ENCODE data around the gene FKBP10. TPM values are rescaled to one million over a fixed set of nuclear protein-coding genes. Genes with fewer than 3 reads are reported as not detected.
"Not testable (repeated sequence)": the region's sequence is repeated elsewhere in the genome, so short reads cannot be mapped to it uniquely, and the experiment has no call there.

The FKBP10 gene
- polyA plus RNA-seq, 3 donors, result 123 to 139 (median 125) TPM

- no peak for DNase-seq (ENCODE audit: low read depth in 3 of 3, low spot score in 2 of 3)
These were observed 9.5 kb upstream of the FKBP10 start for GRCh38 chr17:41803049-41804020.

GRCh38 chr17:41806685-41807445 lies 5.9 kb upstream of the FKBP10 start:
- no peak for DNase-seq (ENCODE audit: low read depth in 3 of 3, low spot score in 2 of 3)

DNA sequence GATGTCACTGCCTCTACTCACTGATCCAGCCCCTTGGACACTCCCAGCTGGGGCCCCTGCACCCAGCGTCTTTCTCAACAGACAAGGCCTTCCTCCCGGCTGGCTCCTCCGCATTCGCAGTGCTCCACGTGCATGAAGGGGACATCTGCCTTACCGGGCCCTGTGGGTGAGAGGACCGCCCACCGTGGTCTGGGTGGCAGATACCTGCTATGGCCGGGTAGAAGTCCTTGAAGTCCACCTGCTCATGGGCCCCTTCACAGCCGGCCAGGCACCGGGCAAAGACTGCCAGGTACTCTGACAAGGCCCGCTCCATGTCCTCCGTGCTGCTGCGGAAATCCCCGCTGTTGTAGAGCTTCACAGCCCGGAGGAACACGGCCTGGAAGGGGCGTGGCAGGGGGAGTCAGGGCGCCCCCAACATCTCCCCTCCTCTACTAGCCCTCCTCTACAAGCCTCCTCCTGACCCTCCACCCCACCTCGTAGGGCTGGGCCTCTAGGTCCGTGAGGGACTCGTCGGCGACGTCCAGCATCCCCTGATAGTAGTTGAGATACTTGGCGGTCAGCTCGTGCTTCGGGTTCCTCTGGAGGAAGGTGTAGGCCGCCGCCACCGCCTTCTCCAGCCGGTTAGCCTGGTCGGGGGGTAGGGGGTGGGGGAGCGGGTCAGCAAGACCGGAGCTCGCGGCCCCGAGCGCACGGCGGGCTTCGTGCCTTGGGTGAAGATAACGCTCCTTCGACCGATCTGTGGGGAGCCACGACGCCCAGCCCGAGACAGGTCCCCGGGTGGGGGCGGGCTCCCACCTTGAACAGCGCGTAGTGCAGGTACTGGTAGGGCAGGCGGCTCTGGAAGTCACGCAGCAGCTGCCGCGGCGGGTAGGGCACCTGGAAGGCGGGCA lies 1.9 kb upstream of the FKBP10 start:
- no peak for DNase-seq (ENCODE audit: low read depth in 3 of 3, low spot score in 2 of 3)

DNA sequence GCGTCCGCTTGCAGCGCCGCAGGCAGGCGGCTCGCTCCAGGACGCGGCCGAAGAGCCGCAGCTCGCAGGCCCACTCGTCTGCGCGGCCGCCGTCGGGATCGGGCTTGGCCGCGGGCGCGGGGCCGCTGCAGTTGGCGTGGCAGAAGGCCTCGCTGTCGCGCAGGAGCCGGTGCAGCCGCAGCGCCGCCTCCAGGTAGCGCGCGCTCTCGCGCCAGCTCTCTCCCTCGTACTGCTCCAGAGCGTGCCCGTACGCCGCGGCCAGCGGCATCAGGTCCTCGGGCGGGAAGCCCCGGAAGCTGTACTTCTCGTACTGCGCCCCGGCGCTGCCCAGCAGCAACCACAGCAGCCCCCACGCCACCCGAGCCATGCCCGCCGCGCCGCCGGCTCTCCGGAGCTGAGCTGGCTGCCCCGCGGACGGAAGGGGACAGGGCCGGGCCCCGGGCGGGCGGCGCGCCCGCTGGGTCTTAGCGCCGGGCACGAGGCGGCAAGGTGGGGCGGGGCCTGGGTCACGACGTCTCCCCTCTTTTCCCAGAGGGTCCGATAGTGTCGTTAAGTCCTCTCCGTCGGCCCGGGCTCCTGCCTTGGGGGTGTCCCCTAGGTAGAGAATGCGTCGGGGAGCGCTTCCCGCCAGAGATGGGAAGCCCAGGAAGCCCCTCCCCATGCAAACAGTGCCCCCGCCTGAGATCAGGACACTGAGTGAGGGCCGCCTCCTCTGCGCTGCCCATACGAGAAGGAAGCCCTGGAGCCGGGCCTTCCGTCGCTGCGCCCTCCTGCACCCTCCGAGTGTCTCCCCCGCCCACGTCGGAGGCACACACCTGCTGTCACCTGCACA lies 1.0 kb upstream of the FKBP10 start, which contains the start of gene P3H4:
Gene P3H4, minus strand, starts transcription at position 401 of the 832 bp plus-strand sequence. Its CDS starts 34 bp downstream, at position 367.
- DNase-seq (ENCODE audit: low read depth in 3 of 3, low spot score in 2 of 3), result no peak

DNA sequence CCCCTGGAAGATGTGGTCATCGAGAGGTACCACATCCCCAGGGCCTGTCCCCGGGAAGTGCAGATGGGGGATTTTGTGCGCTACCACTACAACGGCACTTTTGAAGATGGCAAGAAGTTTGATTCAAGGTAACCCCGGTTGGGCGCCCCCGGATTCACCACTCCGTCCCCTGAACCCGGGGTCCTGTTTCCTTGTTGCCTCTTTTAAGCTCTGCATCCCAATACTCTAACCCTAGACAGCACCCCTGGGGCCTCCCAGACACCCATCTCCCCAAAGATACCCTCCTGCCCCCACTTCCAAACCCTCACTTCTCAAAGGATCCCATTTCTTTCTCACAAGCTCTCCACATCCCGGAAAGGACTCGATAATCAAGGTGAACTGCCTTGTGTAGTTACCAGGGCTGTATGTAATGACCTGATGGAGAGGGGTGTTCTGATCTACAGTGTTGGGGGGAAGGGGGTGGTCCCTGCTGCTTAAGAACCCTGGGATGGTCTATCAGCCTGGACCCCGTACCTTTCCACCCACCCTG lies 412 bp downstream of the FKBP10 start:
- no peak for DNase-seq (ENCODE audit: low read depth in 3 of 3, low spot score in 2 of 3)

GRCh38 chr17:41813699-41814124 lies 908 bp downstream of the FKBP10 start:
- DNase-seq (ENCODE audit: low read depth in 3 of 3, low spot score in 2 of 3), result no peak

GRCh38 chr17:41814195-41814594 lies 1.4 kb downstream of the FKBP10 start:
- no peak for DNase-seq (ENCODE audit: low read depth in 3 of 3, low spot score in 2 of 3)

DNA sequence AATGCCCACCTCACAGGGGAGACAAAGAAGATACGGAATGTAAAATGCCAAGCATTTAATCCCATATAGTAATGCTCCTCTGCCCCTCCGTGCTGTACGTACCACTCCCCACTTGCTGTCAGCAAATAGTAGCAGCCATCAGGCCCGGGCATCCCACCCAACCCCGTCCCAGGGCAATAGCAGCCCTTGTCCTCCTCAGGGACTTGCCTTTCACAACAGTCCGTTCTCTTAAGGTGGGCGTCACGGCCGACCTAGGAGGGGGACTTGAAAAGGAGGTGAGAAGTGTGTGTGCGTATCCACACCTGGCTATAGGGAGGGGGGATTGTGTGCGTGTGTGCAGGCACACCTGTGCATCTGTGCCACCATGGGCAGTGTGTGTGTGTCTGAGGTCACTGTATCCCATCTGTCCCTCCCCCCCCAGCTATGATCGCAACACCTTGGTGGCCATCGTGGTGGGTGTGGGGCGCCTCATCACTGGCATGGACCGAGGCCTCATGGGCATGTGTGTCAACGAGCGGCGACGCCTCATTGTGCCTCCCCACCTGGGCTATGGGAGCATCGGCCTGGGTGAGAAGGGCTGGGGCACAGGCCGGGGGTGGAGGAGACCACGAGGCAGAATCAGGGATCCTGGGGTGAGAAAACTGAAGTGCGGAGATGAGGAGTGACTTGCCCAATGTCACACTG lies 4.0 kb downstream of the FKBP10 start:
- no peak for DNase-seq (ENCODE audit: low read depth in 3 of 3, low spot score in 2 of 3)

DNA sequence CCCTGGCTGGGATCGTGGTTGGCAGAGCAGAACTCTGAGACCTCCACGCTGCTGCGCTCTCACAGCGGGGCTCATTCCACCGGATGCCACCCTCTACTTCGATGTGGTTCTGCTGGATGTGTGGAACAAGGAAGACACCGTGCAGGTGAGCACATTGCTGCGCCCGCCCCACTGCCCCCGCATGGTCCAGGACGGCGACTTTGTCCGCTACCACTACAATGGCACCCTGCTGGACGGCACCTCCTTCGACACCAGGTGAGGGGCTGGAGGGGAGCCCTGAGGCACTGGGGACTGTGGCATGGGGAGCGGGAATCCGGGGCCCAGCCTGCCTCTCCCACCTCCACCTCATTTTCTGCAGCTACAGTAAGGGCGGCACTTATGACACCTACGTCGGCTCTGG lies 5.2 kb downstream of the FKBP10 start:
- no peak for DNase-seq (ENCODE audit: low read depth in 3 of 3, low spot score in 2 of 3)

DNA sequence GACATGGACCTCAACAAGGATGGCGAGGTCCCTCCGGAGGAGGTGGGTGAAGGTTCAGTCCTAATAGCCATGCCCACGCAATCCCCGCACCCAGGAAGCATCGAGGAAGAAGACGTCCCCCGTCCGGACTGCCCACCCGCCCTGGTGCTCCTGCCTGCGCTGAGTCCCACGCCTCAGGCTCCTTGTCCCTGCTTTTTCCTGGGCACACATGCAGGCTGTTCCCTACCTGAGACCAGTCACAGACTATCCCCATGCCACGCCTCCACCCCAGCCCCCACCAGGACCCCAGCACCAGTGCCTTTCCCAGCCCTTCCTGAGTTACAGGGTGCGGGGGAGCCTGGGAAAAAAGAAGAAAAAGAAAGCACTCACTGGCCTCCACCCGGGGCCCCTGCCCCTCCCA lies 9.0 kb downstream of the FKBP10 start:
- no peak for DNase-seq (ENCODE audit: low read depth in 3 of 3, low spot score in 2 of 3)

DNA sequence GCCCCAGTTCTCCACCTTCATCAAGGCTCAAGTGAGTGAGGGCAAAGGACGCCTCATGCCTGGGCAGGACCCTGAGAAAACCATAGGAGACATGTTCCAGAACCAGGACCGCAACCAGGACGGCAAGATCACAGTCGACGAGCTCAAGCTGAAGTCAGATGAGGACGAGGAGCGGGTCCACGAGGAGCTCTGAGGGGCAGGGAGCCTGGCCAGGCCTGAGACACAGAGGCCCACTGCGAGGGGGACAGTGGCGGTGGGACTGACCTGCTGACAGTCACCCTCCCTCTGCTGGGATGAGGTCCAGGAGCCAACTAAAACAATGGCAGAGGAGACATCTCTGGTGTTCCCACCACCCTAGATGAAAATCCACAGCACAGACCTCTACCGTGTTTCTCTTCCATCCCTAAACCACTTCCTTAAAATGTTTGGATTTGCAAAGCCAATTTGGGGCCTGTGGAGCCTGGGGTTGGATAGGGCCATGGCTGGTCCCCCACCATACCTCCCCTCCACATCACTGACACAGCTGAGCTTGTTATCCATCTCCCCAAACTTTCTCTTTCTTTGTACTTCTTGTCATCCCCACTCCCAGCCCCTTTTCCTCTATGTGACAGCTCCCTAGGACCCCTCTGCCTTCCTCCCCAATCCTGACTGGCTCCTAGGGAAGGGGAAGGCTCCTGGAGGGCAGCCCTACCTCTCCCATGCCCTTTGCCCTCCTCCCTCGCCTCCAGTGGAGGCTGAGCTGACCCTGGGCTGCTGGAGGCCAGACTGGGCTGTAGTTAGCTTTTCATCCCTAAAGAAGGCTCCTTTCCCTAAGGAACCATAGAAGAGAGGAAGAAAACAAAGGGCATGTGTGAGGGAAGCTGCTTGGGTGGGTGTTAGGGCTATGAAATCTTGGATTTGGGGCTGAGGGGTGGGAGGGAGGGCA lies 9.7 kb downstream of the FKBP10 start:
- no peak for DNase-seq (ENCODE audit: low read depth in 3 of 3, low spot score in 2 of 3)

DNA sequence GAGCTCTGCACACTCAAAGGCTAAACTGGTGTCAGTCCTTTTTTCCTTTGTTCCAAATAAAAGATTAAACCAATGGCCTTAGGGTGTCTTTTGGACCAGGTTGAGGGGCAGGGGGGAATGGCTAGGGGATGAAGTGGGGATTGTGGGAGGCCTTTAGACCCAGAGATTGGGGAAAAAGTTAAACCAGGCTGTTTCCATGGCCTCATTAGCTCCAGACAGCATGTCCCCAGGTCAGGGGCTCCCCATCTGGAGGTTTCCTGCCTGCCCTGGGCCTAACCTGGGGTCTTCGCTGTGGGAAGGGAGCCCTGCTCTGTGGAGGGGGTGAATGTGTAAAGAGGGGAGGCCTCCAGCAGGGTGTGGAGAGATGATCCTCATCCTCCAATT lies 10.3 kb downstream of the FKBP10 start:
- no peak for DNase-seq (ENCODE audit: low read depth in 3 of 3, low spot score in 2 of 3)

DNA sequence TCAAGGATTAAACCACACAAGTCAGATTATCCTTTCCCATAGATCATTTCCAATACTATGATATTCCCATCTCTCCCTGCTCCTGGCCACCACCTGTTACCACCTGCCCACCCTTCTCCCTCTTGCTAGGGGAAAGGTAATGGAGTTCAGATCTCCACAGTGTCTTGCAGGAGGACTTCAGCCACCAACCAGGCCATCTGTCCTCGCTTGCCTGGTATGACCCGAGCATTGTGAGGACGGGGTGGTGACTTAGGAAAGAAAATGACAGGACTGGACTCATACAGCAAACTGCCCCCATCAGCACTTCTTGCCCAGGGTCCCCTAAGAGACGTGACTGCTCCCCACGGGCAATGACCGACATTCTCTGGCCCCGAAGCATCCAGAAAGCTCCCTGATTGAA lies 10.8 kb downstream of the FKBP10 start:
- no peak for DNase-seq (ENCODE audit: low read depth in 3 of 3, low spot score in 2 of 3)

GRCh38 chr17:41824086-41824485 lies 11.3 kb downstream of the FKBP10 start:
- no peak for DNase-seq (ENCODE audit: low read depth in 3 of 3, low spot score in 2 of 3)

DNA sequence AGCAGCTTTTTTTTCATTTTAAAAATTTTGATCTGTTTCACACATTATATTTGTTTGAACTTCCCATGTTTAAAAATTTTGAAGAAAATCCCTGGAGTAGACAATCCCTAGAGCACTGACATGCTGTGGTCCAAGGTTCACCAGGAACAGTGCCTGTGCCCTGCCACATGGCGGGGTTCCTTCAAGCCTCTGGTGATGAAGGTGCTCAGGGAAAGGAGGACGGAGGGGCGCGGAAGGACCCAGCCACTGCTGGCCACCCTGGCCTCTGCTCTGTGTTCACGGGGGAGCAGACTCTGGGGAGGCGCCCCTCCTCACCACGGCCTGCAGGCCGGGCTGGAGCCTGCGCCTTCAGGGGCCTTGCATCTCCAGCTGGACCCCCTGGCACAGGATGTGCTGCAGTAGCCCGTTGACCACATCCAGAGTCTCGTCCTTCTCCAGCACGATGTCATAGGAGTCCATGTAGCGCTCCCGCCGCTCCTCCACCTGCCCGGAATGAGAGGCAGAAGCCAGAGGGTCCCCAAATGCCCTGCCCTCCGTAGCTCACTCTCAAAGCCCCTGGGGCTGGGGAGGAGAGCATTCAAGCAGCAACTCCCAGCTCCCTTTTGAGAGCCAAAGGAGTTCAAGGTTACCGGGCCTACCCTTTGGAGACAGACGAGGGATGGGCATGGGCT lies 12.5 kb downstream of the FKBP10 start:
- no peak for DNase-seq (ENCODE audit: low read depth in 3 of 3, low spot score in 2 of 3)

DNA sequence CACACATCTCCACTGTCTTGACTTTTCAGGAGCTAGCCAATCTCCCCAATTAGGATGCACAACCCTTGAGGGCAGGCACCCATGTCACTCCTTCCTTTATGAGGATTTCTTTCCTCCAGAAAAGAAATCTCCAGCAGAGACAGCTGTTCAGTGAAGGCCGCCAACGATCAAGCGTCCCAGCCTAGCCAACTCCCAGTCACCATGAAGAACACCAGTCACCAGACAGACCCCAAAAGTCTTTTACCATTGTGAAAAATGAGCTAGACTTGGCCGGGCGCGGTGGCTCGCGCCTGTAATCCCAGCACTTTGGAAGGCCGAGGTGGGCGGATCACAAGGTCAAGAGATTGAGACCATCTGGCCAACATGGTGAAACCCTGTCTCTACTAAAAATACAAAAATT lies 17.2 kb downstream of the FKBP10 start:
- not testable (repeated sequence) for DNase-seq (ENCODE audit: low read depth in 3 of 3, low spot score in 2 of 3)

GRCh38 chr17:41835214-41835799 lies 22.5 kb downstream of the FKBP10 start:
- no peak for DNase-seq (ENCODE audit: low read depth in 3 of 3, low spot score in 2 of 3)

Data from right renal cortex interstitium (tissue), 3 donors.